ENCODE results near the gene SPATS2.

DNA sequence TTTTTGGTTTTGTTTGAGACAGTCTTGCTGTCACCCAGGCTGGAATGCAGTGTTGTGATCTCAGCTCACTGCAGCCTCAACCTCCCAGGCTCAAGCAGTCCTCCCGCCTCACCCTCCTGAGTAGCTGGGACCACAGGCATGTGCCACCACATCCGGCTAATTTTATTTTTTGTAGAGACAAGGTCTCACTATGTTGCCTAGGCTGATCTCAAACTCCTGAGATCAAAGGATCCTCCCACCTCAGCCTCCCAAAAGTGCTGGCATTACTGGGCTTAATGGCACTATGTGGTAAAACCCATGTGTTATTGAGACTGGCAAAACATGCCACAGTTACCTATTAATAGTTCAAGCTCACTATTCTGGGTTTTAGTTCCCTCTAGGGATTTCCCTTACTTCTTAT, 120.3 kb downstream of the SPATS2 start:
- TF ChIP-seq EZH2 (IDR thresholded peaks at IDR 0.05) (no peak), SIN3A (IDR thresholded peaks at IDR 0.05; ENCODE audit: low read depth) (no peak), POLR2A (IDR thresholded peaks at IDR 0.05; ENCODE audit: borderline replicate concordance, extremely low read depth, insufficient read depth, insufficient read length) (no peak), SRF (IDR thresholded peaks at IDR 0.05; ENCODE audit: low read depth) (no peak), ZNF274 (IDR thresholded peaks at IDR 0.05; ENCODE audit: low read depth, low read length) (no peak), POLR2AphosphoS5 (IDR thresholded peaks at IDR 0.05; ENCODE audit: low read depth, low read length) (no peak), EZH2phosphoT487 (IDR thresholded peaks at IDR 0.05; ENCODE audit: borderline replicate concordance) (no peak)
- TF ChIP-seq, protein P1, sequence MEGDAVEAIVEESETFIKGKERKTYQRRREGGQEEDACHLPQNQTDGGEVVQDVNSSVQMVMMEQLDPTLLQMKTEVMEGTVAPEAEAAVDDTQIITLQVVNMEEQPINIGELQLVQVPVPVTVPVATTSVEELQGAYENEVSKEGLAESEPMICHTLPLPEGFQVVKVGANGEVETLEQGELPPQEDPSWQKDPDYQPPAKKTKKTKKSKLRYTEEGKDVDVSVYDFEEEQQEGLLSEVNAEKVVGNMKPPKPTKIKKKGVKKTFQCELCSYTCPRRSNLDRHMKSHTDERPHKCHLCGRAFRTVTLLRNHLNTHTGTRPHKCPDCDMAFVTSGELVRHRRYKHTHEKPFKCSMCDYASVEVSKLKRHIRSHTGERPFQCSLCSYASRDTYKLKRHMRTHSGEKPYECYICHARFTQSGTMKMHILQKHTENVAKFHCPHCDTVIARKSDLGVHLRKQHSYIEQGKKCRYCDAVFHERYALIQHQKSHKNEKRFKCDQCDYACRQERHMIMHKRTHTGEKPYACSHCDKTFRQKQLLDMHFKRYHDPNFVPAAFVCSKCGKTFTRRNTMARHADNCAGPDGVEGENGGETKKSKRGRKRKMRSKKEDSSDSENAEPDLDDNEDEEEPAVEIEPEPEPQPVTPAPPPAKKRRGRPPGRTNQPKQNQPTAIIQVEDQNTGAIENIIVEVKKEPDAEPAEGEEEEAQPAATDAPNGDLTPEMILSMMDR (IDR thresholded peaks at IDR 0.05 in 2 of 3, conservative IDR thresholded peaks at IDR 0.05 in 1 of 3; ENCODE audit: borderline replicate concordance in 1 of 3, insufficient read depth in 1 of 3, low read depth in 2 of 3, low read length in 2 of 3) = no peak
- TF ChIP-seq, protein P2, sequence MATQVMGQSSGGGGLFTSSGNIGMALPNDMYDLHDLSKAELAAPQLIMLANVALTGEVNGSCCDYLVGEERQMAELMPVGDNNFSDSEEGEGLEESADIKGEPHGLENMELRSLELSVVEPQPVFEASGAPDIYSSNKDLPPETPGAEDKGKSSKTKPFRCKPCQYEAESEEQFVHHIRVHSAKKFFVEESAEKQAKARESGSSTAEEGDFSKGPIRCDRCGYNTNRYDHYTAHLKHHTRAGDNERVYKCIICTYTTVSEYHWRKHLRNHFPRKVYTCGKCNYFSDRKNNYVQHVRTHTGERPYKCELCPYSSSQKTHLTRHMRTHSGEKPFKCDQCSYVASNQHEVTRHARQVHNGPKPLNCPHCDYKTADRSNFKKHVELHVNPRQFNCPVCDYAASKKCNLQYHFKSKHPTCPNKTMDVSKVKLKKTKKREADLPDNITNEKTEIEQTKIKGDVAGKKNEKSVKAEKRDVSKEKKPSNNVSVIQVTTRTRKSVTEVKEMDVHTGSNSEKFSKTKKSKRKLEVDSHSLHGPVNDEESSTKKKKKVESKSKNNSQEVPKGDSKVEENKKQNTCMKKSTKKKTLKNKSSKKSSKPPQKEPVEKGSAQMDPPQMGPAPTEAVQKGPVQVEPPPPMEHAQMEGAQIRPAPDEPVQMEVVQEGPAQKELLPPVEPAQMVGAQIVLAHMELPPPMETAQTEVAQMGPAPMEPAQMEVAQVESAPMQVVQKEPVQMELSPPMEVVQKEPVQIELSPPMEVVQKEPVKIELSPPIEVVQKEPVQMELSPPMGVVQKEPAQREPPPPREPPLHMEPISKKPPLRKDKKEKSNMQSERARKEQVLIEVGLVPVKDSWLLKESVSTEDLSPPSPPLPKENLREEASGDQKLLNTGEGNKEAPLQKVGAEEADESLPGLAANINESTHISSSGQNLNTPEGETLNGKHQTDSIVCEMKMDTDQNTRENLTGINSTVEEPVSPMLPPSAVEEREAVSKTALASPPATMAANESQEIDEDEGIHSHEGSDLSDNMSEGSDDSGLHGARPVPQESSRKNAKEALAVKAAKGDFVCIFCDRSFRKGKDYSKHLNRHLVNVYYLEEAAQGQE (IDR thresholded peaks at IDR 0.05; ENCODE audit: low read depth) = no peak
